Lung (tissue), 12 donors: ENCODE data around the gene STAB2. TPM values are rescaled to one million over a fixed set of nuclear protein-coding genes. Genes with fewer than 3 reads are reported as not detected.

Source experiments
- ATAC-seq: fragments of 200-7000 bp; cut with Tn5 transposase; one replicate; pipeline ENCODE4 v1.9.1; 2020; ENCODE audit warnings: moderate number of reproducible peaks; ENCODE audit not compliant: insufficient read depth, low FRiP score
- DNase-seq, 3 donors: peaks; one replicate each; pipeline ENCODE4 v3.0.0-alpha.2; 2013 to 2017
- H3K27ac ChIP-seq, 2 donors: one replicate each; pipeline ENCODE4 v1.5.1; 2013; ENCODE audit warnings: mild to moderate bottlenecking in 2 of 2, moderate library complexity in 2 of 2, control low read depth in 1 of 2, inconsistent platforms in 1 of 2, low read depth in 1 of 2, low read length in 1 of 2
- H3K27me3 ChIP-seq, 3 donors: one replicate each; pipeline ENCODE4 v1.5.1; 2013; ENCODE audit warnings: low read length in 2 of 3; ENCODE audit not compliant: control insufficient read depth in 3 of 3, insufficient read depth in 3 of 3
- H3K36me3 ChIP-seq, 4 donors: one replicate each; pipeline ENCODE4 v1.5.1; 2013; ENCODE audit warnings: low read length in 4 of 4, mild to moderate bottlenecking in 1 of 4, moderate library complexity in 1 of 4; ENCODE audit not compliant: control insufficient read depth in 4 of 4, insufficient read depth in 4 of 4
- H3K4me1 ChIP-seq, 5 donors: one replicate each; pipeline ENCODE4 v1.5.1; 2013; ENCODE audit warnings: low read length in 5 of 5, mild to moderate bottlenecking in 2 of 5, moderate library complexity in 1 of 5; ENCODE audit not compliant: control insufficient read depth in 5 of 5, insufficient read depth in 5 of 5
- H3K4me3 ChIP-seq: one replicate; pipeline ENCODE4 v1.5.1; 2013; ENCODE audit warnings: mild to moderate bottlenecking, control low read depth, moderate library complexity
- H3K9ac ChIP-seq, 2 donors: one replicate each; pipeline ENCODE4 v1.5.1; 2013; ENCODE audit warnings: low read length in 2 of 2, control low read depth in 1 of 2; ENCODE audit not compliant: insufficient read depth in 1 of 2
- H3K9me3 ChIP-seq, 4 donors: one replicate each; pipeline ENCODE4 v1.5.1; 2013; ENCODE audit warnings: low read length in 3 of 4, mild to moderate bottlenecking in 1 of 4, moderate library complexity in 1 of 4; ENCODE audit not compliant: control insufficient read depth in 4 of 4, insufficient read depth in 3 of 4
- WGBS, 2 donors: extraction: QIAGEN DNeasy Blood & Tissue Kit; methylation state at CpG; one replicate each; pipeline ENCODE4 v1.1.7; 2013; 5-methylcytosine and 5-hydroxymethylcytosine counted together
- polyA plus RNA-seq, 2 donors: library from polyadenylated mRNA; stranded (reverse); fragments of 200-250 nt; gene quantifications; one replicate each; pipeline ENCODE4 v1.2.1, GENCODE V29; 2013
- total RNA-seq, 2 donors: library from RNA; depleted of rRNA in 1 of 2; stranded (reverse); fragments of >200 nt in 1 of 2; gene quantifications; one replicate each; pipeline ENCODE4 v1.2.1, GENCODE V29; 2014 to 2021
- TF ChIP-seq, protein P1 (sequence below): IDR thresholded peaks from 2 replicates; pipeline ENCODE4 v1.5.1; 2012; ENCODE audit warnings: mild to moderate bottlenecking; ENCODE audit errors: control extremely low read depth, extremely low read depth
- donor health status: control.
- donor health status: control.
- donor health status: Bipolar disorder and iron deficiency.
- donor health status: healthy.
- donor health status: DM: yes; HTN: yes; CAD: no.

STAB2 gene
- total and polyA plus RNA-seq, 4 donors: 0.06 to 10.0 (median 0.43) TPM

GRCh38 chr12:103679421-103680170 is 92.5 kb downstream of the STAB2 start:
- H3K9me3 ChIP-seq: no peaks in the 10 kb centered on the region
- 76 to 83% methylated on average over 7 of the region's 7 CpGs for WGBS, 2 donors

DNA sequence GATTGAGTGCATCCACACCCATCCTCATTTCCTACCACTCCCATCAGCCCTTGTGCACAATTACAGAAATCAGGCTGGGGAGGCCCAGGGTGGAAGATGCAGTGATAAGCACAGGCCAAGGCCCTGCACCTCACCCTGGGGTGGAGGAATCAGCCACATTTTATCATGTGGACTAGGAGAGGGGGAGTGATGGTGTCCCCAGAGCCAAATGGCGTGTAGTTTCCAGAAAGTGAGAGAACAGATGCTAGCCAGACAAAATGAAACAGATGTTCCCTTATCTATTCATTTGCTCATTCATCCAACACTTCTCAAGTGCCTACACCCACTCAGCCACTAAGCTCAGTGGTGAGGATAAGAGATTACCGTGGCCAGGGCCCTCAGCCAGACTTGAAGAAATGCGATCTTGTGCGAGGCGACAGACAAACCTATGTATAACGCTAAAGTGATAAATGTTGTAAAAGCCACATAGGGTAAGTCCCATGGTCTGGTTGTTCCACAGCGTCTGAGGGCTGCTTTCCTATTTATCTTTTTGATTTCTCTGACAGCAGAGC is 93.6 kb downstream of the STAB2 start:
- Histone ChIP-seq H3K36me3 (no peaks in the 10 kb centered on the region), H3K4me3 (no peak overlapping the region), H3K27ac (no peak overlapping the region), H3K27me3 (no peaks in the 10 kb centered on the region), H3K4me1 (peaks cover 0 to 10% (median 0%) of the 10 kb centered on the region in 5 donors), H3K9me3 (no peaks in the 10 kb centered on the region), H3K9ac (no peak overlapping the region)
- 60 to 80% methylated on average over 7 of the region's 7 CpGs for WGBS, 2 donors
- peak; percentile 29 to 49 (median 30) for DNase-seq
- ATAC-seq: peak; percentile 70
- TF ChIP-seq, protein P1, sequence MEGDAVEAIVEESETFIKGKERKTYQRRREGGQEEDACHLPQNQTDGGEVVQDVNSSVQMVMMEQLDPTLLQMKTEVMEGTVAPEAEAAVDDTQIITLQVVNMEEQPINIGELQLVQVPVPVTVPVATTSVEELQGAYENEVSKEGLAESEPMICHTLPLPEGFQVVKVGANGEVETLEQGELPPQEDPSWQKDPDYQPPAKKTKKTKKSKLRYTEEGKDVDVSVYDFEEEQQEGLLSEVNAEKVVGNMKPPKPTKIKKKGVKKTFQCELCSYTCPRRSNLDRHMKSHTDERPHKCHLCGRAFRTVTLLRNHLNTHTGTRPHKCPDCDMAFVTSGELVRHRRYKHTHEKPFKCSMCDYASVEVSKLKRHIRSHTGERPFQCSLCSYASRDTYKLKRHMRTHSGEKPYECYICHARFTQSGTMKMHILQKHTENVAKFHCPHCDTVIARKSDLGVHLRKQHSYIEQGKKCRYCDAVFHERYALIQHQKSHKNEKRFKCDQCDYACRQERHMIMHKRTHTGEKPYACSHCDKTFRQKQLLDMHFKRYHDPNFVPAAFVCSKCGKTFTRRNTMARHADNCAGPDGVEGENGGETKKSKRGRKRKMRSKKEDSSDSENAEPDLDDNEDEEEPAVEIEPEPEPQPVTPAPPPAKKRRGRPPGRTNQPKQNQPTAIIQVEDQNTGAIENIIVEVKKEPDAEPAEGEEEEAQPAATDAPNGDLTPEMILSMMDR: no peak

More at GRCh38 chr12:103679421-103680170, 92.5 kb downstream of the STAB2 start:
- Histone ChIP-seq H3K36me3 (no peaks in the 10 kb centered on the region), H3K4me1 (peaks cover 0 to 10% (median 0%) of the 10 kb centered on the region in 5 donors), H3K4me3 (no peak overlapping the region), H3K27ac (no peak overlapping the region), H3K27me3 (no peaks in the 10 kb centered on the region), H3K9ac (no peak overlapping the region)
- TF ChIP-seq, protein P1: no peak
- ATAC-seq (no peak), DNase-seq (no peak)

- Histone ChIP-seq H3K27ac (no peak overlapping the region), H3K9ac (no peak overlapping the region), H3K36me3 (no peaks in the 10 kb centered on the region), H3K4me1 (peaks cover 0 to 10% (median 0%) of the 10 kb centered on the region in 5 donors), H3K9me3 (no peaks in the 10 kb centered on the region), H3K4me3 (no peak overlapping the region), H3K27me3 (no peaks in the 10 kb centered on the region)
- DNase-seq (no peak), ATAC-seq (no peak)
- 64 to 81% methylated on average over 6 of the region's 6 CpGs for WGBS, 2 donors
- TF ChIP-seq, protein P1: no peak
Observed at GRCh38 chr12:103686026-103686425, 99.0 kb downstream of the STAB2 start.
